ENCODE results near the gene TTC24.
"Not testable (repeated sequence)": the region's sequence is repeated elsewhere in the genome, so short reads cannot be mapped to it uniquely, and the experiment has no call there.

The TTC24 gene

DNA sequence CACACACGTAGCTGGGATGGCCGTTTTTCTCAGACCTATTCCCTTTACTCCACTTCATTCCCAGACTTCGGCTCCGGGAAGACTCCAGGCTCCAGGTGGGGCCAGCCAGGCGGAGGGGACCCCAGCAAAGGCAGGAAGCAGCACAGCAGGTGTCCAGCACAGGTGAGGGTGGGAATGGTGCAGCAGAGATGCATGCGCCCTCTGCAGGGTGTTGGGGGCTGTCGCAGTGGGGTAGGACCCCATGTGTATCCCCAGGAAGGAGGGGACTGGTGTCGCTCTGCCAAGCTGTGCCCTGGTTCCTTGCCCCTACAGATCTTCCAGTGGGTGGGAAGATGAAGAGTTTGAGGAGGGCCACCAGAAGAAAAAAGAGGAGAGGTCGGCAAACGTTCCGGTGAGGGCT, 5.3 kb downstream of the TTC24 start:
- no peak for DNase-seq (ENCODE audit: low read depth)
- peak; percentile 4; the same call in 1 of the 2 replicates for TF ChIP-seq CTCF (IDR thresholded peaks at IDR 0.05; ENCODE audit: control insufficient read depth, extremely low read depth, insufficient read depth)
- no peak overlapping the region for H3K4me3 ChIP-seq (ENCODE audit: low read depth, low read length)

GRCh38 chr1:156586323-156586722, 6.8 kb downstream of the TTC24 start:
- no peak overlapping the region for H3K4me3 ChIP-seq (ENCODE audit: low read depth, low read length)
- TF ChIP-seq CTCF (IDR thresholded peaks at IDR 0.05; ENCODE audit: control insufficient read depth, extremely low read depth, insufficient read depth): no peak
- DNase-seq (ENCODE audit: low read depth): no peak

GRCh38 chr1:156586892-156587477, 7.5 kb downstream of the TTC24 start:
- DNase-seq (ENCODE audit: low read depth): no peak
- no peak overlapping the region for H3K4me3 ChIP-seq (ENCODE audit: low read depth, low read length)
- TF ChIP-seq CTCF (IDR thresholded peaks at IDR 0.05; ENCODE audit: control insufficient read depth, extremely low read depth, insufficient read depth): no peak

GRCh38 chr1:156587927-156588326, 8.4 kb downstream of the TTC24 start:
- not testable (repeated sequence) for H3K4me3 ChIP-seq (ENCODE audit: low read depth, low read length); DNase-seq (ENCODE audit: low read depth)

GRCh38 chr1:156589546-156589945, 10.0 kb downstream of the TTC24 start:
- H3K4me3 ChIP-seq (ENCODE audit: low read depth, low read length): no peak overlapping the region
- no peak for DNase-seq (ENCODE audit: low read depth)
- no peak for TF ChIP-seq CTCF (IDR thresholded peaks at IDR 0.05; ENCODE audit: control insufficient read depth, extremely low read depth, insufficient read depth)

GRCh38 chr1:156590326-156591180, 11.0 kb downstream of the TTC24 start:
- DNase-seq (ENCODE audit: low read depth): no peak
- peak overlapping the region; percentile 75 for H3K4me3 ChIP-seq (ENCODE audit: low read depth, low read length)
- TF ChIP-seq CTCF (IDR thresholded peaks at IDR 0.05; ENCODE audit: control insufficient read depth, extremely low read depth, insufficient read depth): no peak

- no peak for TF ChIP-seq CTCF (IDR thresholded peaks at IDR 0.05; ENCODE audit: control insufficient read depth, extremely low read depth, insufficient read depth)
- H3K4me3 ChIP-seq (ENCODE audit: low read depth, low read length): peak overlapping the region; percentile 75
- DNase-seq (ENCODE audit: low read depth): no peak
Measured at GRCh38 chr1:156591181-156591431, 11.6 kb downstream of the TTC24 start.

Measured in LNCaP clone FGC (cell line).